RPMI7951 (cell line): Measurements from ENCODE around the gene PRR3. TPM values are rescaled to one million over a fixed set of nuclear protein-coding genes. Genes with fewer than 3 reads are reported as not detected.

Experiments used
- DNase-seq: peaks from one replicate; pipeline ENCODE4 v3.0.0-alpha.2; 2012; ENCODE audit warnings: low read depth
- total RNA-seq: library from RNA; depleted of rRNA; stranded (reverse); fragments of >200 nt; shearing (Covaris generic); gene quantifications from 2 replicates; pipeline ENCODE4 v1.2.3, GENCODE V29; 2014

The PRR3 gene
- total RNA-seq, 1 experiment from 2014 or later = 9.6 TPM

DNA sequence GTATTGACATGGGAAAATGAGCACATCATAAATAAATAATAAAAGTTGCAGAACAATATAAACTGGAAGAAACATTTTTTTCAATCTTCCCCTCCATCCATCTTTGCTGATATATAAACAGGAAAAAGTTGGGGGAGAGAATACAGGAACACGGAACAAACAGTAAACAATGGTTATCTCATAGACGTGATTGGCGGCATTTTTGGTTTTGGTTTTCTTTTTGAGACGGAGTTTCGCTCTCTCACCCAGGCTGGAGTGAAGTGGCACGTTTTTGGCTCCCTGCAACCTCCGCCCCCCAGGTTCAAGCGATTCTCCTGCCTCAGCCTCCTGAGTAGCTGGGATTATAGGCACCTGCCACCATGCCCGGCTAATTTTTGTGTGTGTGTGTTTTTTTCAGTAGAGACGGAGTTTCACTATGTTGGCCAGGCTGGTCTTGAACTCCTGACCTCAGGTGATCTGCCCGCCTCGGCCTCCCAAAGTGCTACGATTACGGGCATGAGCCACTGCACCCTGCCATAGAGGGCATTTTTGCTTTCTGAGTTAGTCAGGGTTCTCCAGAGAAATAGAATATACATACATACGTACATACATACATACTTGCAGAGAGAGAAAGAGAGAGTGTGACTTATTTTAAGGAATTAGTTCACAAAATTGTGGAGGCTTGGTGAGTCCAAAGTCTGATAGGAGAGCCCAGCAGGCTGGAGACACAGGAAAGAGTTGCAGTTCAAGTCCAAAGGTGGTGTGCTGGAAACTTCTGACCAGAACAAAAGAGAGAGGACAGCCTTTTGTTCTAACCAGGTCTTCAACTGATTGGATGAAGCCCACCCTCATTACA lies 23.4 kb upstream of the PRR3 start:
- no peak for DNase-seq

DNA sequence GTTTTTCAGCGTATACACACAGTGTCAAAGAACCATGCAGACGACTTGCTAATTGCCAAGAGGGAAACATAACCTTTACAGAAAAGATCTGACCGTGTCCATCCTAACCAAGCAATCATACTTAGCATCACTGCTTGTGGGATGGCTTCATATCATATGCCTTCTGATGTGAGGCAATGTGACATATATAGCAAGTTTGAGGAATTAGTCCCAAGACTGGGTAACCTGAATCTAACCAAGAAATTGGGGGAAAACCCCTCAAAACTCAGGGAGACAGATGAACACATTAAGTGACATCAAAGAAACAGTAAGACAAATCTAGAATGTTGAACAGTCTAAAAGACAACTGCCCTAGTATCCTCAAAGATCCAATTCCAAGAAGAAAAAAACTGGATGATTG lies 19.2 kb upstream of the PRR3 start:
- no peak for DNase-seq

DNA sequence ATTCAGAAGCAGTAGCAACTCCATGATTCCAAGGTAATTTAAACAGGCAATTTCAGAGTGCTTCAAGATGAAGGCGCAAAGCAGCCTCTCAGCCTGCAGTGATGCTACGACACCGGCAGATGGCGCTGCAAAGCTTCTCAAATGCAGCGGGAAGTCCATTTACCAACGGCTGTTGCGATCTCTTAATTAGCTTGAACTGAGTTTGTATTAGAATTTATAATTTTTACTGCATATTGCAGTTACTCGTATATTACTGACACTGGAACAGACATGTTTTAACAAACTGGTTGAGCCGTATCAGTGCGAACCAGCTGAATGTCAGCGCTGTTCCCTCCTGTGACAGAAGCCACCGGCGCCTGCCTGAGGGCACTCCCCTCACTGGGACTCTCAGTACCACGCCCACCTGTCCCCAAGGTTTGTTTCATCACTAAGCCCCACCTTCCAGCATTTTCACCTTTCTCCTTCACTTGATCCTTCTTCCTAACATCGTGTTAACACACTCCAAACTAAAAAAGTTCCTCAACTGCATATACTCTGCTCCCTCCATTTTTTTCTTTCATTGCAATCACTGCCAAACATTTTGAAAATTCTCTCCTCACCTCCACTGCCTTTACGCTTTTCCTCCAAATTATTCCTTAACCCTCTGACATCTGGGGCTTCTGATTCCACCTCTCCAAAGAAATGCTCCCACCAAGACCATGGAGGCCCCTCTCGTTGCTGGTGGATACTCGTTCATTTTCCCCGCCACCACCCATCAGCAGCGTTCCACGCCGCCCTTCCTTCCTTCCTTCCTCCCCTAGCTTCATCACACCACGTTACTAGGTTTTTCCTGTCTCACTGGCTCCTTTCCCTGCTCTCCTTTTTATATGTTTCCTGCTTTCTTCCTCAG lies 15.3 kb upstream of the PRR3 start:
- DNase-seq = peak; percentile 78

DNA sequence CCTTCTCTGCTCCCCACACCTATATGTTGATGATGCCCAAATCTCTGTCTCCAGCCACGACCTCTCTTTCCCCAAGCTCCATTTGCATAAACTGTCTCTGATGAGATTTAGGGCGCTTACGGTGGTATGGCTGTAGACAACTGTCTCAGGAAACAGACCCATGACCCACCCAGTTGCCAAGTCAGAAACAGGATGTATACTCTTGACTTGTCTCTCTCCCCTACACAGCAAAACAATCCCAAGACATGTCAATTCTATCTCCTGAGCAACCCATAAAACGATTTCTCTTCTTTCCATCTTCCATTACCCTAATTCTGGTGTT lies 14.7 kb upstream of the PRR3 start:
- DNase-seq = no peak

DNA sequence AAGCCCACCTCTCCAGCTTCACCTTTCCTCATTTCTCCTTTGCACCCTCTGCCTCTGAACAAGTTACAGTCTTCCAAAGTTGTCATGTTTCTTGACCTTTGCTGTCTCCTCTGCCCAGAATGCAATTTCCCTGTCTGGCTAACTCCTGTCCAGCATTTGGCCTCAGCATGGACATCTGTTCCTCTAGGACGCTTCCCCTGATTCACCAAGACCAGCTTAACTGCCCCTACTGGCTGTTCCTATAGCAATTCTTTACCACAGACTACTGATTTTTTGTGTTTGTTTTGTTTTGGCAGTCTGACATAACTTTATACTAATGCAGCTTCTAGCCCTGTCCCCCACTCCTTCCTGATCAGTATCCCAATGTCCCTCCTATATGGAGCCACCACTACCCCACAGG lies 14.2 kb upstream of the PRR3 start:
- DNase-seq = peak; percentile 6

DNA sequence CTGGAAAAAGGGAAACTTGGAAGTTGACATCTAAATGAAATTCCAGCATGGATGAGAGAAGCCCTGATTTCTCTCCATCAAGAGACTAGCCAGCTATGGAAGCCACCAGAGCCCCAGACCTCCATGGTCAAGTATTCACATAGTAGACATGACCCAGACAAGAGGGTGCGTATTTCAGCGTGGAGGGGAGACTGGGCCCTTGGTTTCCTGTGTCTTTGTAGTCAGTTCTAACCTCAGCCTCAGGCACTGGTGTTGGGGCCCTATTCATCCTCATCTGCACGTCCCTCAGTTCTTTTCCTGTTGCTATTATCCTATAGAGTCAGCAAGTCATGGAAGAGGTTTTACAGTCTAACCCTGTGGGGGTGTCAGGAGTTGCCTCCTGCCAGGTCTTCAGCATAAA lies 13.3 kb upstream of the PRR3 start:
- DNase-seq = no peak

DNA sequence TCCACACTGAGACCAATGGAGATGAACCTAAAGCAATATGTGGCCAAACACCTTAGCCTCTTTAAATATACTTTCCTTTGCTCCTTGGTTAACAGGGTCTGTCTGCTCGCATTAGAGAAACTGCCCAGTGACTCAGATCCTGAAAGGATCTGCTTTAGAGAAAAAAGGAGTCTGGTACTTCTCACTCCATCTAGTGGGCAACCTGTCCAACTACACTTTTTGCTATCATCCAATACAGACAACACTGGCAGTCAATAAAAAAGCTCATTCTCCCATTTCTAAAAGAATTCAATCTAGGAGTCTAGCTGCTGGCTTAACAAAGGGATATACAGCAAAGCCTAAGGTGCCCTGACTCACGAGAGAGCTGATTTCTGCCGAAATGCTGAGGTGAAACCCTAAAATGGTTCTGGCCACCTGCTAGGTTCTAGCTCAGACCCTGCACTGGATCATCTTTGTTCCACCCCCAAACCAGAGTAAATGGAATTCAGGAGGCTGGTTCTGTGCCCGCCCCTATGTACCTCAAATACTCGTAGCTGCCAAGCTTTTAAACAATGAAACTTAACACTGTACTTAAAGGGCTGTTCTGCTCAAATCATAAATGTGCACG lies 12.3 kb upstream of the PRR3 start:
- peak; percentile 72 for DNase-seq

DNA sequence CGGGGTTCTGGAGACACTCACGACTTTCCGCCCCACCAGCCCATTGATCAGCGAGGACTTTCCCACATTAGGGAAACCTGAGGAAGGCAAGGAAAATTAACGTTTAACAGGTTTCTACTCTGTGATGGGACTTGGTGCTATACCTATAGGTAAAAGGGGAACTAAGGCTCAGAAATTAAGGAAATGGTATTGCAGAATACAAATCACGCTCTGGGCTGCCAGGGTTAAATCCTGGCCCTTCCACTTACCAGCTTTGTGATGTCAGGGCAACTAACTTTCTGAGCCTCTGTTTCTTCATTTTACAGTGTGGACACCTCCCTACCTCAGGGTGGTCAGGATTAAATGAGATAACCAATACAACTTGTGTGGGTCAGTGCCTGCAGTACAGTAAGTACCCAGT lies 9.6 kb upstream of the PRR3 start:
- no peak for DNase-seq

DNA sequence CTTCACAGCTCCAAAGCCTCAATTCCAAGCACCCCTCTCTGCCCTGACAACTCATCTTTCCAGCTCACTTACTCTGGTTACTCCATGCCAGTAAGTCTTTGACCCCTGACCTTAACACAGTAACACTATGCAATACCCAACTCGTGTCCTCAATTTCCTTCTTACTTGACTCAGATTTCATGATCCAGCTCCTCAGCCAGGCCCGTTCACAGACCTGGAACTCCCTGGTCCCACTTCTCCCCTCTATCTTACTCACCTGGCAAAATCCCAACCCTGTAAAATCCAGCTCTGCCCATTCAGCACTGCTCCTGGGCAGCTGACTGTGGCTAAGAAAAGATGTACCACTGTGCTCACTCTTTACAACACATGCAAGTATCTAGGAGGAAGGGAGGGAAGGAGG lies 8.7 kb upstream of the PRR3 start:
- DNase-seq = no peak

DNA sequence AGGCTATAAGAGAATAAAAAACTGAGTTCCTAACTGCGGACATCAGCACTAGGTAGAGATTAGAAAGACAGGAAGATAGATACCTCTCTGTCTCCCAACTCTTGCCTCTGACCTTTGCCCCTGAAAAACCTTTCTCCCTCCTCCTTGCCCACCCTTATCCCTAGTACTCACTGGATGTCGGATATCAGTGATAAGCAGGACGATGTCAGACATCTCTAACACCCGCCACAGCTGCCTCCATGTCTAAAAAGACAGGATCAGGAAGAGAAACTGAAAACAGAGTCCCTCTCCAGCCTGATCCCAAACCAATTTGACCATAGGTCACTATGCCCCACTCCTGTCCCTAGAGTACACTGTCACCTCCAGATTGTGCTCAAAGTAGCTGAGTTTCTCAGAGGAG lies 2.7 kb upstream of the PRR3 start:
- DNase-seq = no peak

DNA sequence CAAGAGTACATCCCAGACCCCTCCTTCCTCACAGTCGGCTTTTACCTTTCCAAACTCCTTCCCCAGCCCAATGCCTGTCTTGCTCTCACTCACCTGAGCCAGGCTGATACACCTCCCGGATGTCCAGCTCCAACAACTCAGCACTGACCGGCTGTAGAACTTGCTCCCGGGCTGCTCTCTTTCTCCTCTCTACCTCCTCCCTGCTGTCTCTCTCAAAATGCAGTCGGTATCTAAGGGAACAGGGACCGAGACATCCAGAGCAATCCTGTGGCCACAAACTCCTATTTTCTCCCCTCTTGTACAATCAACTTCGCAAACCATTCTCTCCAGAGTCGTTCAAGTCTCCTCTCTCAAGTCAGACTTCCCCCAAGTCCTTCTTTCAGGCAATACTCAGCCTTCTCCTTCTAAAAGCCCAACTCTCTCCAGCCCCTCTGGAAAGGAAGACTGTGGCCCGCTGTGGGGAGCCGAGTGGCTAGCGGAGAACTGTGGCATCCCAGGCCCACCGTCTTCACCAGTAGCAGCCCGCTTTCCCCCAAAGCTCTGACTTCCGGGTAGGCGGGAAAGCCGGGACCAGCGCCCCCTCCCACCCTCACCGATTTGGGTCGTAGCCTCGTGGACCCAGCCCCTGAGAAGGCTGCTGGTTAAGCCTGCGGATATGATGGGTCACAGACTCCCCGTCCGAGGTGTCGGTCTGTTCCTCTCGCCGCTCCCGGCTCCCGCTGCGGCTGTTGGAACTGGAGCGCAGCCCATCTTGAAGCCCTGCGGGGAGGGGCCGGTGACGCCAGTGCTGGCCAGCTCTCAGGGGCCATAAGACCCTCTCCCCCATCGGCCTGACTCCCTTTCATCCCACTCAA lies 1.9 kb upstream of the PRR3 start:
- peak; percentile 47 for DNase-seq

DNA sequence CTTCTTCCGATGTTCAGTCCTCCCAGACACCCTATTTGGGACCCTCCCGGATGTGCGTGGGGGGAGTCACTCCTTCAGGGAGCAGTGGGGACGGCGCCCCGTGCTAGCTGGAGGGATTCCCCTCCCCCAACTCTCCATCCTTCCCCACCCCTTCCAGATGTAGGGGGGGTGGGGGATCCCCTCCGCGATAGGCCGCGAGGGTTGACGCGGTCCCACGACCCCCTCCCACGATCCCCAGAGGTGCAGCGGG lies 1.4 kb upstream of the PRR3 start:
- DNase-seq = no peak

DNA sequence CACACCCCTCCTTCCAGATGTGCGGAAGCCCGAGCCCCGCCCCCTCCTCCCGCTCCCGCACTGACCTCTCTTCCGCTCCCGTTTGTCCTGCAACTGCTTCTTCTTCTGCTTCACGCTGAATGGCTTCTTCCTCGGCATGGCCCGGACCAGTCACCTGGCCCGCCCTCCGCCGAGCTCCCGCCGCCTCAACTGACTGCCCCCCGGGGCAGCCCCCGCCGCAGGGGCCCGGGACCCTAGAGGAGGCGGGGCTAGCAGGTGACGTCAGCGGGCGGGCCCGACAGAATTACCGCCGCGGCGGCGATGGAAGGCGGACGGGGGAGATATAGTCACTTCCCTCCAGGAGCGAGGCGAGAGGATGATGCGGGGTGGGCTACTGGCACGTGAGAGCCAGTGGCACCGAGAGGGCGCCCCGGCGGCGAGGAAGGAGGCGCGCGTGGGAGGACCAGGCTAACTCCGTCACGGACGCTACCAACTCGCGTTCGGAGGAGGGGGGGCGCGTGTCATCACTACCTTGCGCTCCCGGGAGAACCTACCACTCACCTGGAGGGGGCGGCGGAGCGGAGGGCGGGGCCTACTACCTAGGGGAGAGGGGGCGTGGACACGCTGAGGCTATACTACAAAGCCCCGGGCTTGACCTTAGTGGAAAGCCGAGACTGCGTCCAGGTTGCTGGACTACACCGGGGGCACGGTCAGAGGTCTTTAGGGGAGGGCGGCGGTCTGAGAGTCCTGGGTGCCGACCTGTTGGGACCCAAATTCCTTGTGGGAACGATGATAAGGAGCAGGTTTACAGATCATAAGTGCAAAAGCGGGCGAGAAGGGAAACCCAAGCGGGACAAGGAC lies 809 bp upstream of the PRR3 start, which contains the start of gene GNL1:
Gene GNL1, minus strand, starts transcription at position 424 of the 840 bp plus-strand sequence. Its CDS starts 286 bp downstream, at position 138.
- peak; percentile 86 for DNase-seq

DNA sequence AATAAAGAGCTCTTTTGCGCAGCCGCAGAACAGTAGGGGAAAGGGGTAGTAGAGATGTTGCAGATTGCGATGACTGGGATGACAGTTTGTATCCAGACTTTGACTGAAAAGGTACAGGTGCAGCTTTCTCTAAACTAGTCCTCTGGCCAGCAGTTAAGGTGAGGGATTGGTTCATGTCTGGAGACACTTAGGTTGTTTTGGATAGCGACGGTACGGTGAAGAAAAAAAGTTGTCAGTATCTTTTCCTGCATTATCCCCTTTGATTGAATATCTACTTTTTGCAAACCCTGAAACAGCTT lies 537 bp downstream of the PRR3 start:
- DNase-seq = no peak

DNA sequence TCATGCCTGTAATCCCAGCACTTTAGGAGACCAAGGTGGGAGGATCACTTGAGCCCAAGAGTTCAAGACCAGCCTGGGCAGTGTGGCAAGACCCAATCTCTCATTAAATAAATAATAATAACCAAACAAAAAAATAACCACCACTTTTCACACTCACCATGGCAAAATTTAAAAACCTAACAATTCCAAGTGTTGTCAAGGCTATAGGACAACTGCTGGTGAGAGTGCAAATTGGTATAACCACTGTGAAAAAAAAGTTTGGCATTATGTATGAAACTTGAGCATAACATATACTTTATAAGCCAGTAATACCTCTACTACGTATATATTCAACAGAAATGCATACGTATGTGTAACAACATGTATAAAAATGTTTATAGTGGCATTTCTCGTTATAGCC lies 3.8 kb downstream of the PRR3 start:
- DNase-seq = no peak

DNA sequence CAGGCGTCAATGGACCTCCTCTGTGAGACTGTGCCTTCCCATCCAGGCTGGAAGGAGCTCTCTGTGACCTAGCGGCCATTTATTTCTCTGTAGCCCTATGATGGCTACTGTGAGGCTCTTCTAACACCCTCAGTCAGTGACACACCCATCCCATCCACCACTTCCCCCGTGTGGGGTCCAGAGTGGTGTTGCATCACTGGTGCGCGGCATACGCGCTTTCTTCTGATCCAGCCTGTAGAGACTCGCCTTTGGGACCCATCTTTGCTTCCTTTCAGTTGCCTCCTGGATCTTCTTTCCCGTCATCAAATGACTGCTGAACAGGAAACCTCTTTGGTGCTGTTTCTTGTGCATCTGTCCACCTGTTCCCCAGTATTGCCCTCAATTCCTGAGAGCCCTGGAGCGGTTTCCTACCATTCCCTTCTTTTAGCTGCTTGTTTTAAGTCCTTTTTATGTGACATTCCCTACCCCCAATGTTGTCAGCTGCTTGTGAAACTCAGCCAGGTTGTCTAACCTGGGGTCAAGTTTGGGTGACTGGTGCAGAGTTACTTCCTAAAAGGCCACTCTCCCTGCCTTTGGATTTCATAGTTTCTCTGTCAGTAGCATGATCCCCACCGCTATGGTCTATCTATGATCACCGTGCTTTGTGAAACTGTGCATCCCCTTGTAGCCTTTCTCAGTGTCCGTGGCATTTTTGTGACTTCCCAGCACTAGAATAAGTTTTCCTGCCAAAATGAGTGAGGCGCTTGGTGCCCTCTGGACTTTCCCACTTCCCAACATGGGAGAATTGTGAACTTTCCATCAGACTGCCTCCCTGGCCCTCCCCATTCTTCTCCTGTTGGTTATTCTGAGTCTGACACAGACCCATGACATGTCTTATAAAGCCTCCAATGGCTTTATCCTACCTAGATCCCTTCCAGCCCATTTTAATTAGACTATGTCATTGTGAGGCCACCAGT lies 5.7 kb downstream of the PRR3 start:
- no peak for DNase-seq

DNA sequence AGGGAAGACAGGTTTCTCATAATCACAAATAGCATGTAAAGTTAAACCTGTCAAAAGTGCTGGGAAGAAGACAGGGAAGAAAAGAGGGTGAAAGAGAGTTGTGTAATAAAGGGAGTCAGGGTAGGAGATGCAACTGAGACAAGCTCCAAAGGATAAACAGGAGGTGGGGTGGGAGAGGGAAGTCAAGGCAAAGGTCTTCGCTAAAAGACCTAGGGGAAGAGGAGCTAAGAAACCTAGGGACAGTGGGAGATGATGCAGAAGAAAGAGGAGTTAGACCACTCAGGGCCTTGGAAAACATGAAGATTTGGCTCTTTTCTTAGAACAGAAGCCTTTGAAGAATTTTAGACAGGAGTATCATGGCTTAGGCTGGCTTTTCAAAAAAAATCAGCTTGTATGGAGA lies 7.0 kb downstream of the PRR3 start:
- DNase-seq = no peak

DNA sequence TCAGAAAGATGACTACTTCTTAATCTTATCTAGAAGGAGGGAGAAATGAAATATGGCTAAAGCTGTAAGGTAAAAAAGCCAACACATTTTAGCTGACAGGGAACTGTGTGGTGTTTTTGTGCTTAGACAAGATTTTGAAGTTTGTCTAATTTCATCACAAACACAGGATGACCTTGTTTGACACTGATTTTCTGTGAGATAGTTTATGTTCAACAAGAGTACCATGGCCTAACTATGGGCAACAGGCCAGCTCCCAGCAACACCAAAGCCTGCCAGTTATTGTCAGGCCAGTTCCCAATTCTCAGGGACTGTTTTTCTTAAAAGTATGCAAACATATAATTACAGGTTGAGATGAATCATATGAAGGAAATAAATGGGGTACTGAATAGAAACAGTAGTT lies 8.7 kb downstream of the PRR3 start:
- DNase-seq = no peak

DNA sequence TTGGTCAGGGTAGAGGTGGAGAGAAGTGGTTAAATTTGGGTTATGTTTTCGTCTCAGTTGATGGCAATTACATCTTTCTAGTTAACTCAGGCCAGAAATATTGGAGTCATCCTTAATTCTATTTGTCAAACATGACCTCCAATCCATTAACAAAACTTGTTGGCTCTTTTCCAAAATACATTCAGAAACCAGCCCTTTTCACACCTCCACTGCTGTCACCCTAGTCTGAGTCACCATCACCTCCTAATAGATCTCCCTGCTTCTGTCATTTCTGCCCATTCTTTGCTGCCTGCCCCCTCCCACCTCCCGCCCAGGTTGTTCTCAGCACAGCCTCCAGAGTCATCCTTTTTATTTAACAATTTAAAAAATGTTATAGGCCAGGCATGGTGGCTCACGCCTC lies 11.2 kb downstream of the PRR3 start:
- no peak for DNase-seq

DNA sequence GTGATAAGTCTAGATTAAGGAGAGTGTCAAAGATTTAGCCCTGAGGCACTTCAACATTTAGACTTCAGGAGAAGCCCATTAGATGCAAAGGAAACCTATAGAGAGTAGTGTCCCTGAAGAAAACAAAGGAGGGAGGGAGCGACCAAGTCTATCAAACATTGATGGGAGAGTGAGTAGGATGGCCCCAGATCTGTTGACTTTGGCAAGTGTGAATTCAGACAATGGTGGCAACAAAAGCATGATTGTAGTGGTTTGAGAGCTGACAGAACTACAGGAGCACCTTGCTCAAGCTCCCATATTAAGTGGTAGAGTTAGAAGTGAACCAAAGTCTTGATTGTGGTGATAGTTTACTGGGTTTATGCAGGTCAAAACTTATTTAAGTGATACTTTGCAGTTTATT lies 13.2 kb downstream of the PRR3 start:
- no peak for DNase-seq
